Psoas muscle (tissue), 8 donors: ENCODE measurements around the gene STXBP6. TPM values are rescaled to one million over a fixed set of nuclear protein-coding genes. Genes with fewer than 3 reads are reported as not detected.

Experiments used
- ATAC-seq, 4 donors: fragments of 200-7000 bp; cut with Tn5 transposase; one replicate each; pipeline ENCODE4 v1.9.1; 2020; ENCODE audit warnings: moderate library complexity in 3 of 4, mild to moderate bottlenecking in 2 of 4
- DNase-seq, 2 donors: peaks; one replicate each; pipeline ENCODE4 v3.0.0-alpha.2; 2020
- H3K27ac ChIP-seq: fragments of 200-600 bp; one replicate; pipeline ENCODE4 v1.8.0; 2022
- H3K27me3 ChIP-seq, 3 donors: fragments of 200-600 bp in 1 of 3; one replicate each; pipeline versions ENCODE4 v1.6.1 to v1.8.0; 2013 to 2022; ENCODE audit warnings: low read length in 2 of 3, mild to moderate bottlenecking in 2 of 3, moderate library complexity in 1 of 3; ENCODE audit not compliant: insufficient read depth in 3 of 3
- H3K36me3 ChIP-seq, 2 donors: fragments of 200-600 bp in 1 of 2; one replicate each; pipeline versions ENCODE4 v1.6.1 to v1.8.0; 2013 to 2022; ENCODE audit warnings: low read depth in 1 of 2, mild to moderate bottlenecking in 1 of 2, moderate library complexity in 1 of 2; ENCODE audit not compliant: insufficient read depth in 1 of 2
- H3K4me1 ChIP-seq: fragments of 200-600 bp; one replicate; pipeline ENCODE4 v1.8.0; 2022
- H3K4me3 ChIP-seq: fragments of 200-600 bp; one replicate; pipeline ENCODE4 v1.8.0; 2022; ENCODE audit warnings: mild to moderate bottlenecking
- H3K9me3 ChIP-seq: fragments of 200-600 bp; one replicate; pipeline ENCODE4 v1.8.0; 2022
- WGBS, 3 donors: extraction: QIAGEN DNeasy Blood & Tissue Kit; methylation state at CpG; one replicate each; pipeline versions ENCODE4 v1.1.6 to v1.1.7; 2013; 5-methylcytosine and 5-hydroxymethylcytosine counted together
- intact Hi-C, 2 donors: fragments of 100-400 bp; cut with DNase I; formaldehyde crosslinking; loops; one replicate each; pipeline versions ENCODE4 v1.11.0 to v1.14.2; 2022
- polyA plus RNA-seq, 3 donors: library from polyadenylated mRNA; stranded (reverse); fragments of 200-250 nt; gene quantifications; one replicate each; pipeline ENCODE4 v1.2.3, GENCODE V29; 2013
- total RNA-seq, 4 donors: library from RNA; stranded (reverse); fragmentation: NEBNext Ultra II Directional in 2 of 4; extraction: Animal tissue kit (Norgen Biotek cat#: 25700) in 2 of 4; gene quantifications; one replicate each; pipeline versions ENCODE4 v1.2.1 to v1.2.4, GENCODE V29; 2021 to 2023
- TF ChIP-seq, protein P1 (sequence below): fragments of 200-600 bp; IDR thresholded peaks from one replicate; pipeline ENCODE4 v1.8.0; 2022; ENCODE audit warnings: antibody characterized with exemption
- donor health status: healthy with polysubstance abuse.
- donor health status: DM: no; HTN: no; CAD: no; lungs with moderate emphysema.
- donor health status: Bipolar disorder and iron deficiency.
- donor health status: healthy.
- donor health status: DM: yes; HTN: yes; CAD: no.
- donor health status: DM: no; HTN: no; CAD: no.
- donor health status: DM: no; HTN: no; CAD: no.
- donor health status: DM: yes; HTN: yes; CAD: no.

Gene STXBP6
- total and polyA plus RNA-seq, 7 donors, result 1.1 to 3.5 (median 2.2) TPM

DNA sequence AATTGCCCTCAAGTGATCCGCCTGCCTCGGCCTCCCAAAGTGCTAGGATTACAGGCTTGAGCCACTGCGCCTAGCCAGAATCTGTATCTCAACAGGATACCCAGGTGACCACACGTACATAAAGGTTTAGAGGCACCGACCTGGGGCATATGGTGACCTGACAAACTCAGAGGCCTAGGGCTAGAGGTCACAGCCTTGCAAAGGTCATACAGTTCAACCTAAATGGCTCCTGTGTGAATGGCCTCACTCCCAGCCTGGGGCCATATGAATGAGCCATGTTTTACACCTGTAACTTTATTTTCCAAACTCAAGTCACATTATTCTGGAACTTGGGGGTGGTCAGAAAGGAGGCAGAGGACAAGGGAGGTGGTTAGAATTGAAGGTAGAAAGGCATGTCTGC, 10.0 kb downstream of the STXBP6 start:
- no peak for DNase-seq
- TF ChIP-seq, protein P1, sequence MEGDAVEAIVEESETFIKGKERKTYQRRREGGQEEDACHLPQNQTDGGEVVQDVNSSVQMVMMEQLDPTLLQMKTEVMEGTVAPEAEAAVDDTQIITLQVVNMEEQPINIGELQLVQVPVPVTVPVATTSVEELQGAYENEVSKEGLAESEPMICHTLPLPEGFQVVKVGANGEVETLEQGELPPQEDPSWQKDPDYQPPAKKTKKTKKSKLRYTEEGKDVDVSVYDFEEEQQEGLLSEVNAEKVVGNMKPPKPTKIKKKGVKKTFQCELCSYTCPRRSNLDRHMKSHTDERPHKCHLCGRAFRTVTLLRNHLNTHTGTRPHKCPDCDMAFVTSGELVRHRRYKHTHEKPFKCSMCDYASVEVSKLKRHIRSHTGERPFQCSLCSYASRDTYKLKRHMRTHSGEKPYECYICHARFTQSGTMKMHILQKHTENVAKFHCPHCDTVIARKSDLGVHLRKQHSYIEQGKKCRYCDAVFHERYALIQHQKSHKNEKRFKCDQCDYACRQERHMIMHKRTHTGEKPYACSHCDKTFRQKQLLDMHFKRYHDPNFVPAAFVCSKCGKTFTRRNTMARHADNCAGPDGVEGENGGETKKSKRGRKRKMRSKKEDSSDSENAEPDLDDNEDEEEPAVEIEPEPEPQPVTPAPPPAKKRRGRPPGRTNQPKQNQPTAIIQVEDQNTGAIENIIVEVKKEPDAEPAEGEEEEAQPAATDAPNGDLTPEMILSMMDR, result no peak
- intact Hi-C loops, result loop anchor here in 1 of 2 donors (5.0 to 10.0 kb wide), 2 partner anchors 223 to 305 kb away; no protein-coding TSS in a partner anchor
- no peak for ATAC-seq
- Histone ChIP-seq H3K27ac (no peak overlapping the region), H3K27me3 (peaks cover 0 to 2% (median 0%) of the 10 kb centered on the region in 3 donors), H3K36me3 (no peaks in the 10 kb centered on the region), H3K4me3 (no peak overlapping the region), H3K9me3 (no peaks in the 10 kb centered on the region), H3K4me1 (no peaks in the 10 kb centered on the region)
- WGBS, 3 donors, result 91 to 98% (median 97%) methylated on average over 5 of the region's 5 CpGs

- intact Hi-C loops, result no loop called here
- WGBS, 3 donors, result 76 to 94% (median 91%) methylated on average over 4 of the region's 4 CpGs
- Histone ChIP-seq H3K9me3 (no peaks in the 10 kb centered on the region), H3K27me3 (no peaks in the 10 kb centered on the region), H3K4me1 (no peaks in the 10 kb centered on the region), H3K36me3 (no peaks in the 10 kb centered on the region), H3K4me3 (no peak overlapping the region), H3K27ac (no peak overlapping the region)
- TF ChIP-seq, protein P1, result no peak
- ATAC-seq (no peak), DNase-seq (no peak)
These were observed 11.8 kb downstream of the STXBP6 start for GRCh38 chr14:25038044-25038668.

- Histone ChIP-seq H3K4me3 (no peak overlapping the region), H3K27ac (no peak overlapping the region), H3K4me1 (no peaks in the 10 kb centered on the region), H3K27me3 (no peaks in the 10 kb centered on the region), H3K9me3 (no peaks in the 10 kb centered on the region), H3K36me3 (no peaks in the 10 kb centered on the region)
- 76 to 83% (median 77%) methylated on average over 2 of the region's 2 CpGs for WGBS, 3 donors
- TF ChIP-seq, protein P1, result no peak
- intact Hi-C loops, result no loop called here
- no peak for DNase-seq
- no peak for ATAC-seq
These were observed 12.9 kb downstream of the STXBP6 start for GRCh38 chr14:25037032-25037431.

DNA sequence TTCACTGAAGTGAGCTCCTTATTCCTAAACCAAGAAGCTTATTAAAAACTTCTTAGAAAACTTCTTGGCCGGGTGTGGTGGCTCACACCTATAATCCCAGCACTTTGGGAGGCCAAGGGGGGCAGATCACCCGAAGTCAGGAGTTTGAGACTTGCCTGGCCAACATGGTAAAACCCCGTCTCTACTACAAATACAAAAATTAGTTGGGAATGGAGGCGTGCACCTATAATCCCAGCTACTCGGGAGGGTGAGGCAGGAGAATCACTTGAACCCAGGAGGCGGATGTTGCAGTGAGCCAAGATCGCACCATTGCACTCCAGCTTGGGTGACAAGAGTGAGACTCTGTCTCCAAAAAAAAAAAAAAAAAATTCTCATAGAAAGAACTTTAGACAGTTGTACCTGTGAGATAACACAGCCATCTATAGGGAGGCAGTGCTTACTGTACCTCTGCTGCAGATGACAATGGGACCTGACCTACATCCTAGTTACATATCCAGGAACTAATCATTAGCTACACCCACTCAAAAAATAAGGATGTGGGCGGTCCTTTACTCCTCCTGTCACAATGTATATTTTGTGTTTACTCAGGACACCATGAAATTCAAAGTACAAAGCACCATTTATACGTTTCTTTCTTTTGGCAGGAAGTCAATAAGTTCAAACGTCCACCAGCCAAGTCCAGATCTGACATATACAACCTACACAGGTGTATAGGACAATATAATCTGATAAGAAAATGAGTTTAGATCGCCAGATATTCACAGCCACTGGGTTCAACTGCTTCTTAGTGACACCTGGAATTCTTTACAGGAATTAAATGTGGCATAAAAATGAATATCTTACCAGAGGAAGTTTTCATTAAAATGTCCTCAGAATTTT, 14.9 kb downstream of the STXBP6 start:
- H3K36me3 ChIP-seq, result no peaks in the 10 kb centered on the region
- intact Hi-C loops, result no loop called here
- no peak for ATAC-seq
- no peak for DNase-seq
- H3K4me3 ChIP-seq, result no peak overlapping the region
- H3K27ac ChIP-seq, result no peak overlapping the region
- no peaks in the 10 kb centered on the region for H3K4me1 ChIP-seq
- TF ChIP-seq, protein P1, result no peak
- H3K9me3 ChIP-seq, result no peaks in the 10 kb centered on the region
- no peaks in the 10 kb centered on the region for H3K27me3 ChIP-seq
- 82 to 85% (median 83%) methylated on average over 11 of the region's 11 CpGs for WGBS, 3 donors
